ENCODE data around the gene TPM4.

The TPM4 gene

DNA sequence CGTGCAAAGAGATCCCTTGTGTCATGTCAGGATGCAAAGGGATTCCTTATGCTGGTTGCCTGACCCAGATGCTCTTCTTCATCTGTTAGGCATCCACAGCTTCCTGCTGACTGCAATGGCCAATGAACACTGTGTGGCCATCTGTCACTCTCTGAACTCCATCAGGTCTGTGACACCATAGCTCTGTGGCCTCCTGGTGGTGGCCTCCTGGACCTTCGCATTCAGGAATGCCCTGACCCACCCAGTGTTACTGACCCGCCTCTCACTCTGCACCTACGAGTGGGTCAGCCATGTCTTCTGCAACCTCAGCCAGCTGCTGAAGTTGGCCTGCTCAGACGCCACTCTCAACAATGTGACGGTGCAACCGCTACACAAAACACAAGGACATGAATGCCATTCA, 23.9 kb upstream of the TPM4 start:
- H3K4me3 Mint-ChIP-seq, result no peak overlapping the region
- H3K27ac Mint-ChIP-seq, result no peak overlapping the region
- H3K27me3 Mint-ChIP-seq (ENCODE audit: low read depth), result peaks cover 19% of the 10 kb centered on the region
- peaks cover 15% of the 10 kb centered on the region for H3K9me3 Mint-ChIP-seq
- H3K36me3 Mint-ChIP-seq (ENCODE audit: low read depth), result no peaks in the 10 kb centered on the region
- peaks cover 3% of the 10 kb centered on the region for H3K4me1 Mint-ChIP-seq (ENCODE audit: low read depth)

DNA sequence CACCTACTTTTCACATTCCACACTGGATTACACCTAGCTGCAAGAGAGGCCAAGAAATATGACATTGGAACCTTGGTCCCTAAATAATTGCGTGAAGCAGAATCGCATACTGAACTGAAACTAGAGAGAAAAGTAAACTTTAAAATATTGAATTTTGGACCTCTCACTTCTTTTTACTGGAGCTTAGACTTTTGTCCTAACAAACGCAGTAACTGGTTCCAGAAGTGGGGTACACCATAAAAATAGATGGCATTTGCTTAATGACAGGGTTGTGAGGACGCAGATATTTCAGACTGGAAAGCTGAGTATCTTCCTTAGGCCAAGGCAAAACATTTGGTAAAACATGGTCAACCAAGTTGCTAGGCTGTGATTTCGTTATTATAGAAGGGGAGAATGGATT, 19.2 kb upstream of the TPM4 start:
- no peaks in the 10 kb centered on the region for H3K36me3 Mint-ChIP-seq (ENCODE audit: low read depth)
- H3K27me3 Mint-ChIP-seq (ENCODE audit: low read depth), result peaks cover 28% of the 10 kb centered on the region
- H3K27ac Mint-ChIP-seq, result no peak overlapping the region
- no peak overlapping the region for H3K4me3 Mint-ChIP-seq
- H3K9me3 Mint-ChIP-seq, result peaks cover 26% of the 10 kb centered on the region
- peaks cover 3% of the 10 kb centered on the region for H3K4me1 Mint-ChIP-seq (ENCODE audit: low read depth)

DNA sequence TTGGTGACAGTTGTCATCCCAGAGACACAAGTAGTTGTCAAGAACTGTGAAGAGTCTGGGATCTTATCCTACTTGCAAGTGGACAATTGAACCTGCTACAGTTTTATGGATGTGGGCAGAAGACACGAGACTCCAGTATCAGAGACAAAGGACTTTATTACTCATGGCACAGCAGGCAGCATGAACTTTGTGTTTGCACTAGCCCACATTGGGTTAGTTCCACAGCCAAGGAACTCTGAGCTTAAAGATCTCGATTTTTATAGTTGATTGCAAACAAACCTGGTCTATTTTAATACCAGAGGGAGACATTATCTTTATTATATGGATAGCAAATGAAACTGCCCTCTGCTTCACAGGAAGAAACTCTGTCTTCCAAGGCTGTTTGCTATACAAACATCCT, 16.0 kb upstream of the TPM4 start:
- H3K27me3 Mint-ChIP-seq (ENCODE audit: low read depth), result peaks cover 28% of the 10 kb centered on the region
- H3K9me3 Mint-ChIP-seq, result peaks cover 26% of the 10 kb centered on the region
- H3K4me1 Mint-ChIP-seq (ENCODE audit: low read depth), result peaks cover 11% of the 10 kb centered on the region
- no peak overlapping the region for H3K4me3 Mint-ChIP-seq
- H3K36me3 Mint-ChIP-seq (ENCODE audit: low read depth), result no peaks in the 10 kb centered on the region
- H3K27ac Mint-ChIP-seq, result no peak overlapping the region

DNA sequence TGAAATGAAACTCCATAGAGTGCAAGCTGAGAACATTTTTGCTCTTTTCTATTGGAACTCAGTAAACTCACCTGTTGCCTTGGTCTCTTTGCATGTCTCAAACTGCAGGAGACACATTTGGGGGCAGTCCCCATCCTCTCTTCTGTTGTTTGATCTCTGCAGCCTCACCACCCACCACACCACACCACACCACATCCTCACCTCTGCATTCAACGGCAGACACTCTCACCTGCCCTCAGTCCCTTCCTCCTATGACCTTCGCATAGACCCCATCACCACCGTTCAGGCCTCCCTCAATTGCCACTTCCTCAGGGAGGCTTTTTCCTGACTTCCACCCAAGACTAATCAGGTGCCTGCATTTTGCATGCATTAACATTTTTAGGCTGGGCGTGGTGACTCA, 14.4 kb upstream of the TPM4 start:
- Mint-ChIP-seq H3K27ac (no peak overlapping the region), H3K36me3 (ENCODE audit: low read depth) (no peaks in the 10 kb centered on the region), H3K27me3 (ENCODE audit: low read depth) (peaks cover 19% of the 10 kb centered on the region), H3K4me3 (no peak overlapping the region), H3K9me3 (peaks cover 14% of the 10 kb centered on the region), H3K4me1 (ENCODE audit: low read depth) (peaks cover 16% of the 10 kb centered on the region)

DNA sequence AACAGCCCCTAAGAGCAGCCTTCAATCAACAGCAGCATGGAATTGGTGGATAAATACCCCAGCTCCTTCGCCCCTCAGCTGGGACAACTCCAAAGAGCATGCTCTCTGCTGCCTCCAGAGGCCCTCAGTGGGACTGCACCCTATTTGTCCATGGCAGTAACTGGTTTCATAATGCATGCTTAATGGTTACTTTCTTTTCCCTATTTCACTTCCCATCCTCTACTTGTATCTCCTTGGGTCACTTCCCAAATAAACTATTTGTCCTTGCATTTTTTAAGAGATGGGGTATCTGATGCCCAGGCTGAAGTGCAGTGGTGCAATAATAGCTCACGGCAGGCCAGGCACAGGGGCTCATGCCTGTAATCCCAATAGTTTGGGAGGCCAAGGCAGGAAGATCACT, 13.5 kb upstream of the TPM4 start:
- Mint-ChIP-seq H3K4me1 (ENCODE audit: low read depth) (peaks cover 16% of the 10 kb centered on the region), H3K27ac (no peak overlapping the region), H3K36me3 (ENCODE audit: low read depth) (no peaks in the 10 kb centered on the region), H3K27me3 (ENCODE audit: low read depth) (peaks cover 15% of the 10 kb centered on the region), H3K9me3 (peaks cover 7% of the 10 kb centered on the region), H3K4me3 (no peak overlapping the region)

DNA sequence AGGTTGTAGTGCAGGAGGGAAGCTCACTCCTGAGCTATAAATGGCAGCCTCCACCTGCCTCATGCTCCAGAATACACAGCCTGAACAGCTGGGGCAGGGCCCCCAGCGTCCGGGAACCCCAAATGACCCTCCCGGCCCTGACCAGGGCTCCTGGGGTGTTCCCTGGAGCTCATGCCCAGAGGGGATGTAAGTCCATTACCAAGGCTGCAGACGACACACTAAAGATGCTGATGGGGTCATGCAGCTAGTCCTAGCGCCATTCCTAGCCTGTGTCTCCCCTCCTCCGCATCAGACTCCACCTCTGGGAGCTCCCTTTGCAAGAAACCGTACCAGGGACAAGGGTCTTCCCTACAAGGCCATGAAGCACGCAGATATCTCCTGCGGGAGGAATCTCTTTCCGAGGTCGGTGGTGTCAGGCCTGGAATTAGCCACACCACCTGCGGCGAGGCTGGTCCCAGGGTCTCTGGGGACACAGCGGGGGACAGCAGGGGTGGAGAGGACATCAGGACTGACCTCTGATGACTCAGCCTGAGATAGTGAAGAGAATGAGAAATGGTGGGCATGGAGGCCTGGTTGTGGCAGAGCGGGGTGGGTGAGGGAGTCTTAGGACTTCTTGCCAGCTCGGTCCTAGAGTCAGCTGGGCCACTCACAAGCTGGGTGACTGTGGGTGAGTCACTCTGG, 11.9 kb upstream of the TPM4 start:
- Mint-ChIP-seq H3K27ac (no peak overlapping the region), H3K4me3 (no peak overlapping the region), H3K4me1 (ENCODE audit: low read depth) (peaks cover 16% of the 10 kb centered on the region), H3K9me3 (peaks cover 7% of the 10 kb centered on the region), H3K27me3 (ENCODE audit: low read depth) (peaks cover 9% of the 10 kb centered on the region), H3K36me3 (ENCODE audit: low read depth) (no peaks in the 10 kb centered on the region)

DNA sequence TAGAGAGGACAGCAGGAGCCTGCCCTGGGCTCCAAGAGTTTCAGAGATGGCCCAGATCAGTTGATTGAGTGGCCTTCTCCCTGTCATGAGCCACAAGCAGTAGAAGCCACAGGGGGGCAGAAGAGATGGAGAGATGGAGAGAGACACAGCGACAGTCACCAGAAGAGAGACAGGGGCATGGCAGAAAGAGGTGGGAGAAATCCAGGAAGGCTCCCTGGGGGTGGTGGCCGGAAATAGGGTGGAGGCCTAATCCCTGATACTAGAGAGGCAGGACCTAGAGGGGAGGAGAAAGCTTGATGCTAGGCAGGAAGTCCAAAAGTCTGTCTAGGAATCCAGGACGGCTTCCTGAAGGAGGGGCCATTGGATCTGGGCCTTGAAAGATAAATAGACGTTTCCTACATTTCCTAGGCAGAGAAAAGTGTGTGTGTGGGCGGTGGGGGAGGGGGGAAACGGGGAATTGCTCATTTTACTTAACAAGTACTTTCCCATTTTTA, 9.6 kb upstream of the TPM4 start:
- no peaks in the 10 kb centered on the region for H3K36me3 Mint-ChIP-seq (ENCODE audit: low read depth)
- peaks cover 20% of the 10 kb centered on the region for H3K4me1 Mint-ChIP-seq (ENCODE audit: low read depth)
- peak overlapping the region; percentile 23 for H3K4me3 Mint-ChIP-seq

DNA sequence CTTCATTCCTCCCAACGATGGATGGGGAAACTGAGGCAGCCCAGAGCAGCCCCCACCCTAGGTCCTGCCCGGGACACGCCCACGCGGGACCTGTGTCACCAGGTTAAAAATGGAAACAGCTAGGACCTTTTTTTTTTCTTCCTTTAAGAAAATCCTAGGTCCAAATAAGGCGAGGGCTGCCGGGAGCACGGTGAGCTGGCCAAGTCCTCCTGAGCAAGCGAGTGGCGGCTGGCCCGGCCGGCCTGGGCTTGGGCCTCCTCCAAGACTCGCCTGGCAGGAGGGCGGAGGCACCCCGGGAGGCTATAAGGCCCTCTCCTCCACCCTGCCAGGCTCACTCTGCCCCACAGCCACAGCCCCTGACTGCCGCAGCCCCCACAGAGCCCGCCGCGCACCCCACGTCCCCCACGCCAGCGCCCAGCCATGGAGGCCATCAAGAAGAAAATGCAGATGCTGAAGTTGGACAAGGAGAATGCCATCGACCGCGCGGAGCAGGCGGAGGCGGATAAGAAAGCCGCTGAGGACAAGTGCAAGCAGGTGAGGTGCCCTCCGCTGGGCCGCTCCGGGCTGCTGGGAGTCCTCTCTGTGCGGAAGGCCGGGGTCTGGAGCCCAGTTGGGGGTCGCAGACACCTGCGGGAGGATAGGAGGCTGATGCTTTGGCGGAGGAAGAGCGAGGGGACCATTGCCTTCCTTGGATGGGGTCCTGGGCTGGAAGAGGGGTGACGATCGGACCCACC, 8.9 kb upstream of the TPM4 start:
- Mint-ChIP-seq H3K27me3 (ENCODE audit: low read depth) (no peaks in the 10 kb centered on the region), H3K4me1 (ENCODE audit: low read depth) (peaks cover 19% of the 10 kb centered on the region), H3K9me3 (no peaks in the 10 kb centered on the region), H3K27ac (no peak overlapping the region), H3K36me3 (ENCODE audit: low read depth) (no peaks in the 10 kb centered on the region), H3K4me3 (no peak overlapping the region)

More for the DNA sequence above, 9.6 kb upstream of the TPM4 start:
- H3K9me3 Mint-ChIP-seq, result no peaks in the 10 kb centered on the region
- peaks cover 3% of the 10 kb centered on the region for H3K27me3 Mint-ChIP-seq (ENCODE audit: low read depth)
- peak overlapping the region; percentile 70 for H3K27ac Mint-ChIP-seq

DNA sequence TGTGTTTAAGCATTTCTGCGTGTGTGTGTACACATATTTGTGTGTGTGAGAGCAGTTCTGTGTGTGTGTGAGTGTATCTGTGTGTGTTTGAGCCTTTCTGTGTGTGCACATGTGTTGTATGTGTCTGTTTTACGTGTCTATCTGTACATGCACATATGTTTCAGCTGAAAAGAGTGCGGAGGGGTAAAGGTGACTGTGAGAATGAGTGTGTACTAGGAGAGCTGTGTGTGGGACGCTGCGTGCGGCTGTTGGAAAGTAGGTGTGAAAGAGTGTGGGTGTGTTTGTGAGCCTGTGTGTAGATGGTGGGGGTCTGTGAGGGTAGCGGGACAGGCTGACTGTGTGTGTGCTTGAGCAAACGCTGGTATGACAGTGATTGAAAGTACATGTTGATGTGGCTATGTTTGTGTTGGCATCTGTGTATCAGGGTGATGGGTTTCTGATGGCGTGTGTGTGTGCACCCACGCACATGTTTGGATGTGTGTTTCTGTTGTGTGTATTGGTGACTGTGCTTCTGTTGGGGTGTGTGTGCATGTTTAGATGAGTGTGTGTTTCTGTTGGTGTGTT, 7.5 kb upstream of the TPM4 start:
- Mint-ChIP-seq H3K4me1 (ENCODE audit: low read depth) (peaks cover 21% of the 10 kb centered on the region), H3K4me3 (no peak overlapping the region), H3K9me3 (no peaks in the 10 kb centered on the region), H3K27ac (no peak overlapping the region), H3K27me3 (ENCODE audit: low read depth) (no peaks in the 10 kb centered on the region), H3K36me3 (ENCODE audit: low read depth) (no peaks in the 10 kb centered on the region)

DNA sequence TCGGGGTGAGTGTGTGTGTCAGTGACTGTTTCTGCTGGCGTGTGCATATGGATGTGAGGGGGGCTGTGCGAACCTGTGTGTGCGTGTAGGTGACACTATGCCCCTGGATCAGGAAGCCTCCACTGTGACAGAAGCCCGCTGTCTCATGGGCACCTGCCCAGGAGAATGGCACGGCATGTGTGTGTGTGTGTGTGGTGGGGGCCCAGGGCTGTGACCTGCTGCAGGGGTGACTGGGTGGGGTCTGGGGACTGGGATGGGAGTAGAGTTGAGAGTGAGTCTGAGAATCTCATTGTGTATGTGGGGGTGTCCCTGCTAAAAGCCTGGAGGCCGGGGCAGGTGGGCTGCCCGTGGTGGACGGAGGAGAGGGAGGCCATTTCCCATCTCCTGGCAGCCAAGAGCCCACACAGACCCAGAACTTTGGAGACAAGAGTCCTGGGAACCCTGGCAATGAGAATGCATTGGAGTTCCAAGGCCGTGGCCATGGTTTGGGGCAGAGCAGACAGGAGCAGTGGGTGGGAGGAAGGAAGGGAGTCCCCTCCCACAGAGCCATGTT, 6.4 kb upstream of the TPM4 start:
- Mint-ChIP-seq H3K27me3 (ENCODE audit: low read depth) (no peaks in the 10 kb centered on the region), H3K4me3 (peak overlapping the region; percentile 54), H3K4me1 (ENCODE audit: low read depth) (peaks cover 32% of the 10 kb centered on the region), H3K9me3 (no peaks in the 10 kb centered on the region), H3K36me3 (ENCODE audit: low read depth) (no peaks in the 10 kb centered on the region), H3K27ac (no peak overlapping the region)

DNA sequence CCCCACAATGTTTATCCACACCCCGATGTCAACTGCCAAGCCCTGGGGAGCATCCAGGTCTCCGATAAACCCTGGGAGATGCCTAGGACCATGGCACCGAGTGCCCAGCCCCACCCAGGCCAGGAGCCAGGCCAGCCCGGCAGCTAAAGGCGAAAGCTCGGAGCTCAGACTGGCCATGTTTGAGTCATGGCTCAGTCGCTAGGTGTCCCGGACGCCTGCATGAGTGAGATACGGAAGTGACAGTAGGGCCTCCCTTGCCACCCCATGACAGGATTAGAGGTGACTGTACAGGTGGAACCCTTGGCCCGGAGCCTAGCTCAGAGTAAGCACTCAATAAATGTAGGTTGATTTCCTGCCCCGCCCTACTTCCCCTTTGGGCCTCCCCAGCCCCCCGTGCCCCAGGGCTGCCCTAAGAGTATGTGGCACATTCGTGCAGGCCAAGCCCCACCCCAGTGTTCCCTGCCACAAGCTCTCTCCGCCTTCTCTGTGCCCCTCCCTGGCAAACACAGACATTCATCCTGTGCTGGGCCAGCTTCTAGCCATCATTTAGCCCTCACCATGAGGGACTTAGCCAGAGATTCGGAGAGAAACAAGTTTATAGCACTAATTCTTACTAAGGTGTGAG, 5.8 kb upstream of the TPM4 start:
- H3K27me3 Mint-ChIP-seq (ENCODE audit: low read depth), result no peaks in the 10 kb centered on the region
- H3K27ac Mint-ChIP-seq, result no peak overlapping the region
- H3K4me1 Mint-ChIP-seq (ENCODE audit: low read depth), result peaks cover 38% of the 10 kb centered on the region
- H3K9me3 Mint-ChIP-seq, result no peaks in the 10 kb centered on the region
- H3K36me3 Mint-ChIP-seq (ENCODE audit: low read depth), result no peaks in the 10 kb centered on the region
- H3K4me3 Mint-ChIP-seq, result peak overlapping the region; percentile 54

DNA sequence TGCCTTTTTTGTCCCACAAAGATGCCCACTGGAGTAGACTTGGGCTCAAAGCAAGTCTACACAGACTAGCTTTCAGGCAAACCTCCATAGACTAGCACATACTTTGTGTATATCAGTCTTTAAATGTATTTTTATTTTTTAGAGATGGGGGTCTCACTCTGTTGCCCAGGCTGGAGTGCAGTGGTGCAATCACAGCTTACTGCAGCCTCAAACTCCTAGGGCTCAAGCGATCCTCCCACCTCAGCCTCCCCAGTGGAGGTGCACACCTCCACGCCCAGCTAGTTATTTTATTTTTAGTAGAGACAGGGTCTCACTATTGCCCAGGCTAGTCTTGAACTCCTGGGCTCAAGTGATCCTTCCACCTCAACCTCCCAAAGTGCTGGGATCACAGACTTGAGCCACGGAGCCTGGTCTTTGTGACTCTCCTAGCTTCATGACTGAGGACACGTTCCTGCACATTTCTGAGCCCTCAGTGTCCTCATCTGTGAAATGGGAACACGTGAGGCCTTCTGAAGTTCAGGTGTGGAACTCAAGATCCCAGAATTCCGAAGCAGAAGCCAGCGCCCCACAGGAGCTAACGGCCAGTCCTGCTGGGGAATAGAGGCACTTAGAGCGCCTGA, 5.1 kb upstream of the TPM4 start:
- no peak overlapping the region for H3K4me3 Mint-ChIP-seq
- no peaks in the 10 kb centered on the region for H3K9me3 Mint-ChIP-seq
- H3K4me1 Mint-ChIP-seq (ENCODE audit: low read depth), result peaks cover 42% of the 10 kb centered on the region
- H3K36me3 Mint-ChIP-seq (ENCODE audit: low read depth), result no peaks in the 10 kb centered on the region
- peak overlapping the region; percentile 24 for H3K27ac Mint-ChIP-seq
- no peaks in the 10 kb centered on the region for H3K27me3 Mint-ChIP-seq (ENCODE audit: low read depth)

DNA sequence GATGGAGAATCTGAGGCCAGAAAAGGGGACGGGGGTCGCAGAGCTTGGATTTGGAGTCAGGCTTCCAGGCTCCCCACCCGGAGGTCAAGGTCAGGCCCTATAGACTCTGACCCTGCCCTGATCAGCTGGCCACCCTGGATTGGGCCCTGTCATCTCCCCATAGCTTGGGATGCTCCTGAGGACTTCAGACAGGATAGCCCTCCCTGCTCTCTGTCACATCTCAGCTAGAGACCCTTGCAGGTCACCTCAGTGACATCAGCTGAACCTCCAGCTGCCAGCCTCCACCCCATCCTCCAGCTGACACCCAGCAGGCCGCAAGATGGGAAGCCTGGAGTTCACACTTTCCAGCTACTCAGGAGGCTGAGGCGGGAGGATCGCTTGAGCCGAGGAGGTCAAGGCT, 2.8 kb upstream of the TPM4 start:
- Mint-ChIP-seq H3K27ac (peak overlapping the region; percentile 88), H3K4me3 (no peak overlapping the region), H3K27me3 (ENCODE audit: low read depth) (no peaks in the 10 kb centered on the region), H3K4me1 (ENCODE audit: low read depth) (peaks cover 43% of the 10 kb centered on the region), H3K9me3 (no peaks in the 10 kb centered on the region), H3K36me3 (ENCODE audit: low read depth) (peaks cover 12% of the 10 kb centered on the region)

DNA sequence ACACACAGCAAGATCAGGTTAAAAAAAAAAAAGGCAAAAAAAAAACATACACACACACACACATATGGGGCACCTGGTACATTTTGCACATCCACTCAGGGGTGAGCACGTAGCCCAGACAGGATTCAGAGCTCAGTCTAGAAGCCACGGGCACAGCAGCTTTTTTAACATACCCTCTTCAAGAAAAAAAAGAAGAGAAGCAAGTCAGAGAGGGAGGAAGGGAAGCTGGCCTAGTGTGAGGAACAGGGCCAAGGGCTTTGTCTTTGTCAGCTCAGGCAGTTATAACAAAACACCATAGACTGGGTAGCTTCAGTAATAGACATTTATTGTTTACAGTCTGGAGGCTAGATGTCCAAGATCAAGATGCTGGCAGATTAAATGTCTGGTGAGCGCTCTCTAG, 2.3 kb upstream of the TPM4 start:
- H3K4me1 Mint-ChIP-seq (ENCODE audit: low read depth), result peaks cover 48% of the 10 kb centered on the region
- peaks cover 17% of the 10 kb centered on the region for H3K36me3 Mint-ChIP-seq (ENCODE audit: low read depth)
- no peaks in the 10 kb centered on the region for H3K9me3 Mint-ChIP-seq
- H3K27me3 Mint-ChIP-seq (ENCODE audit: low read depth), result no peaks in the 10 kb centered on the region
- H3K27ac Mint-ChIP-seq, result peak overlapping the region; percentile 88
- H3K4me3 Mint-ChIP-seq, result peak overlapping the region; percentile 88

Data from T-helper 1 cell treated with Interleukin-12 subunit alpha and Interleukin-12 subunit beta and Interleukin-4 antibody, amounts not matched to agents 30 μg/mL and 1 μg/mL, for 36 hours (primary cell).